Glutamatergic neuron (in vitro differentiated cells): ENCODE data around the gene MAG. TPM values are rescaled to one million over a fixed set of nuclear protein-coding genes. Genes with fewer than 3 reads are reported as not detected.

Experiments
- DNase-seq: peaks from one replicate; pipeline ENCODE4 v3.0.0; 2022
- H3K27ac Mint-ChIP-seq: one replicate; pipeline ENCODE4 v1.8.0; 2020; ENCODE audit warnings: mild to moderate bottlenecking, mixed read lengths, inconsistent platforms; ENCODE audit not compliant: unreplicated experiment
- H3K27me3 Mint-ChIP-seq: one replicate; pipeline ENCODE4 v1.8.0; 2020; ENCODE audit warnings: mild to moderate bottlenecking, moderate library complexity, mixed read lengths, inconsistent platforms; ENCODE audit not compliant: unreplicated experiment
- H3K36me3 Mint-ChIP-seq: one replicate; pipeline ENCODE4 v1.8.0; 2020; ENCODE audit warnings: mild to moderate bottlenecking, mixed read lengths, inconsistent platforms; ENCODE audit not compliant: unreplicated experiment
- H3K4me1 Mint-ChIP-seq: one replicate; pipeline ENCODE4 v1.8.0; 2020; ENCODE audit warnings: mild to moderate bottlenecking, low read depth, mixed read lengths, inconsistent platforms; ENCODE audit not compliant: unreplicated experiment
- H3K4me3 Mint-ChIP-seq: one replicate; pipeline ENCODE4 v1.8.0; 2020; ENCODE audit warnings: mild to moderate bottlenecking, mixed read lengths, inconsistent platforms; ENCODE audit not compliant: unreplicated experiment
- H3K9me3 Mint-ChIP-seq: one replicate; pipeline ENCODE4 v1.8.0; 2020; ENCODE audit warnings: mild to moderate bottlenecking, moderate library complexity, mixed read lengths, inconsistent platforms; ENCODE audit not compliant: unreplicated experiment
- CTCF ChIP-seq: fragments of 200-600 bp; sonication (generic); IDR thresholded peaks from one replicate; pipeline ENCODE4 v1.5.0; 2021; ENCODE audit not compliant: partially characterized antibody, unreplicated experiment
- total RNA-seq: library from RNA; stranded (reverse); fragmentation: NEBNext Ultra II Directional; extraction: Animal tissue kit (Norgen Biotek cat#: 25700); gene quantifications from one replicate; pipeline ENCODE4 v1.2.1, GENCODE V29; 2021; ENCODE audit not compliant: unreplicated experiment

The MAG gene
- total RNA-seq, 1 donor from 2014 or later = not detected

- peak overlapping the region; percentile 23 for H3K27ac Mint-ChIP-seq
- TF ChIP-seq CTCF = no peak
- no peaks in the 10 kb centered on the region for H3K36me3 Mint-ChIP-seq
- no peaks in the 10 kb centered on the region for H3K4me1 Mint-ChIP-seq
- DNase-seq = no peak
- H3K9me3 Mint-ChIP-seq = peaks cover 2% of the 10 kb centered on the region
- peaks cover 8% of the 10 kb centered on the region for H3K27me3 Mint-ChIP-seq
- H3K4me3 Mint-ChIP-seq = no peak overlapping the region
Measured at GRCh38 chr19:35317464-35318043, 25.6 kb downstream of the MAG start.

GRCh38 chr19:35318679-35319448 lies 26.9 kb downstream of the MAG start:
- no peak overlapping the region for H3K4me3 Mint-ChIP-seq
- DNase-seq = no peak

GRCh38 chr19:35320065-35320713 lies 28.2 kb downstream of the MAG start:
- Mint-ChIP-seq H3K9me3 (no peaks in the 10 kb centered on the region), H3K4me3 (no peak overlapping the region), H3K36me3 (no peaks in the 10 kb centered on the region), H3K27ac (no peak overlapping the region), H3K4me1 (no peaks in the 10 kb centered on the region), H3K27me3 (peaks cover 3% of the 10 kb centered on the region)
- no peak for DNase-seq
- TF ChIP-seq CTCF = no peak

More at GRCh38 chr19:35318679-35319448, 26.9 kb downstream of the MAG start:
- Mint-ChIP-seq H3K27me3 (peaks cover 8% of the 10 kb centered on the region), H3K9me3 (peaks cover 2% of the 10 kb centered on the region), H3K27ac (no peak overlapping the region), H3K36me3 (no peaks in the 10 kb centered on the region), H3K4me1 (no peaks in the 10 kb centered on the region)
- no peak for TF ChIP-seq CTCF

GRCh38 chr19:35321291-35321690 lies 29.3 kb downstream of the MAG start:
- Mint-ChIP-seq H3K27ac (no peak overlapping the region), H3K36me3 (no peaks in the 10 kb centered on the region), H3K27me3 (peaks cover 3% of the 10 kb centered on the region), H3K4me3 (no peak overlapping the region), H3K4me1 (no peaks in the 10 kb centered on the region), H3K9me3 (no peaks in the 10 kb centered on the region)
- no peak for TF ChIP-seq CTCF
- no peak for DNase-seq

- Mint-ChIP-seq H3K4me3 (no peak overlapping the region), H3K36me3 (no peaks in the 10 kb centered on the region), H3K27ac (no peak overlapping the region), H3K27me3 (peaks cover 3% of the 10 kb centered on the region), H3K4me1 (no peaks in the 10 kb centered on the region), H3K9me3 (no peaks in the 10 kb centered on the region)
- DNase-seq = no peak
- TF ChIP-seq CTCF = no peak
Measured at GRCh38 chr19:35322014-35322413, 30.1 kb downstream of the MAG start.
